Fibroblast of mammary gland (primary cell): ENCODE results near the gene COTL1.

Experiments
- DNase-seq: peaks from one replicate; pipeline ENCODE4 v3.0.0-alpha.2; 2010; ENCODE audit warnings: low read depth
- H3K4me3 ChIP-seq: 2 replicates; pipeline ENCODE4 v1.5.1; 2011; ENCODE audit warnings: low read depth, mild to moderate bottlenecking, low read length, moderate library complexity; ENCODE audit not compliant: control insufficient read depth
- TF ChIP-seq, protein P1 (sequence below): conservative IDR thresholded peaks from 2 replicates; pipeline ENCODE4 v1.5.1; 2011; ENCODE audit warnings: low read depth, low read length, inconsistent platforms; ENCODE audit not compliant: control insufficient read depth, insufficient read depth

Gene COTL1

DNA sequence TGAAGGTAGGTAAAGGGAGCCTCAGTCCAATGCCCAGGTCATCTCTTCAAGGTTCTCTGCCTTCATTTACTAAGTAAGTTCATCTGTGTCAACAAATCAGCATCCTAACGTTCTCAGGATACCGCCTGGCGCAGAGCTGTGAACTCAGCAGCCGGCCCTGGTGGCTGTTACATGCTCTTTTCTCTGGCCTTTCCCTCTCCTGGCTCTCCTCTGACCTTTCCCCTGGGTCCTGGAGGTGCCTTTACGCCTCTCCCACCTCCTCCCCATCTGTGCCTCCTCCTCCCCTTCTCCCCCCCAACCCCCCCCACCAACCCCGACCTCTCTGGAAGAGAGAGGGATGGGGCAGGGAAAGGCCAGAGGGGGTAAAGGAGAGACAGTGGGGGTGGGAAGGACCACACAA is 19.5 kb downstream of the COTL1 start:
- no peak for DNase-seq
- TF ChIP-seq, protein P1, sequence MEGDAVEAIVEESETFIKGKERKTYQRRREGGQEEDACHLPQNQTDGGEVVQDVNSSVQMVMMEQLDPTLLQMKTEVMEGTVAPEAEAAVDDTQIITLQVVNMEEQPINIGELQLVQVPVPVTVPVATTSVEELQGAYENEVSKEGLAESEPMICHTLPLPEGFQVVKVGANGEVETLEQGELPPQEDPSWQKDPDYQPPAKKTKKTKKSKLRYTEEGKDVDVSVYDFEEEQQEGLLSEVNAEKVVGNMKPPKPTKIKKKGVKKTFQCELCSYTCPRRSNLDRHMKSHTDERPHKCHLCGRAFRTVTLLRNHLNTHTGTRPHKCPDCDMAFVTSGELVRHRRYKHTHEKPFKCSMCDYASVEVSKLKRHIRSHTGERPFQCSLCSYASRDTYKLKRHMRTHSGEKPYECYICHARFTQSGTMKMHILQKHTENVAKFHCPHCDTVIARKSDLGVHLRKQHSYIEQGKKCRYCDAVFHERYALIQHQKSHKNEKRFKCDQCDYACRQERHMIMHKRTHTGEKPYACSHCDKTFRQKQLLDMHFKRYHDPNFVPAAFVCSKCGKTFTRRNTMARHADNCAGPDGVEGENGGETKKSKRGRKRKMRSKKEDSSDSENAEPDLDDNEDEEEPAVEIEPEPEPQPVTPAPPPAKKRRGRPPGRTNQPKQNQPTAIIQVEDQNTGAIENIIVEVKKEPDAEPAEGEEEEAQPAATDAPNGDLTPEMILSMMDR = no peak

DNA sequence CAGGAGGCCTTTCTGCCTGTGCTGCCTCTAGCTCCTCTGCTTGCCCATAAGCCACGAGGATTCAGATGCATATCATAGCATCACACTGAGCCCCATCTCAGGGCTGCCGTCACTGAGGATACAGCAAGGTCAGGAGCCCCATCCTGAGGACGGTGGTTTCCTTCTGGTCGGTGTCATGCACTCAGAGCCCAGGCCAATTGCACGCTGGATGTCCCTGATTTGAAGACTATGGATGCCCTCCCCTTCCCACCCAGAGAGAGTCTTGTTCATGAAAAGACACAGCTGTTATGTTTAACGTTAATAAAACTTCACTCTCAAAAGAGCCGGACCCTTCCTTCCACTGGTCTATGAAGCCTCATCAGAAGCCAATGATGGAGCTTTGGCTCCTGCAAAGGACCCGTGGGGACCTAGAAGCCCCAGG is 19.9 kb downstream of the COTL1 start:
- no peak overlapping the region for H3K4me3 ChIP-seq
- DNase-seq = no peak
- TF ChIP-seq, protein P1 = no peak

More for the DNA sequence above, 19.5 kb downstream of the COTL1 start:
- H3K4me3 ChIP-seq = no peak overlapping the region

- H3K4me3 ChIP-seq = no peak overlapping the region
- DNase-seq = no peak
- TF ChIP-seq, protein P1 = no peak
These were observed 20.4 kb downstream of the COTL1 start for GRCh38 chr16:84597528-84597896.

DNA sequence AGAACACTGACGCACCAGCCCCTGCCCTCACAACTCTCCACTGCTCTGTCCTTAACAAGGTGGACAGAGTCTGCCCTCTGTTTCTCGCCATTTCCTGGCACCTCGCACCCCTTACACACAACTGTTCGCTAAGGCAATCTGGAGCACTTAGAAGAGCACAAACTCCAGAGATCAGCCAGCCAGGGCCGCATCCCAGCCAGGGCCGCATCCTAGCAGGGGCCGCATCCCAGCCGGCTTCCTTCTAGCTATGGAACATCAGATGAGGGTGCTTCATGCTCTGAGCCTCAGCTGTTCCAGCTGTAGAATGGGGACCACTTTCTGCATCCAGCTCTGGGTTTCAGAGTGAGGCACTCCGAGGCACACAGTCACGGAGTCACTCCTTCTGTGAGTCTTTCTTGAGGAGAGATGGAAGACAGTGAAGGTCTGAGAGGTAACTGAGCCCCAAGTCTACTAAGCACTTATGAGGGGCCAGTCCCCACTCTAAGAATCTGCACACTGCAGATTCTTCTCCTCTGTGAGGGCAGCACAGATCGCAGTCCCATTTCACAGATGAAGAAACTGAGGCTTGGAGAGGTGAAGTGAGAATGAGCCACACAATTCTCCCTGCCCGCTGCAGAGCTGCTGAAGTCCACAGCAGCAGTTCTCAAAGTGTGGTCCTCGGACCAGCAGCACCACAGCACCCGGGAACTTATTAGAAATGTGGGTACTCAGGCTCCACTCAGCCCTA is 20.9 kb downstream of the COTL1 start:
- DNase-seq = no peak
- TF ChIP-seq, protein P1 = no peak
- H3K4me3 ChIP-seq = no peak overlapping the region

DNA sequence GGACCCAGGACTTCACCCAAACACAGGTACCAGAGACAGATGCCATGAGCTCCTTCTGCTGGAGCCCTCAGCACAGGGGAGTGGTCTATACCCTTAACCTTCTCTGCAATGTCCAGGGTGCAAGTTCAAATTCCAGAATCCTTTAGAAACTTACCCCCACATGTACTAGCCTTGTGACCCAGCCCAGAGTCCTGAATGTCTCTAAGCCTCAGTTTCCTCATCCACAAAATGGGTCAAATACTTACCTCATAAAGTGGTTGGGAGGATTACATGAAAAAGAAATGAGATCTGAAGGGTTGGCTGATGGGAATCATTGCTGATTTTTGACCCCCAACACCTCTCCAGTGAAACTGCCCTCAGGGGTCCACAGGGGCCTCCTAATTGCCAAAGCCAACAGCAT is 21.7 kb downstream of the COTL1 start:
- no peak overlapping the region for H3K4me3 ChIP-seq
- TF ChIP-seq, protein P1 = no peak
- no peak for DNase-seq

DNA sequence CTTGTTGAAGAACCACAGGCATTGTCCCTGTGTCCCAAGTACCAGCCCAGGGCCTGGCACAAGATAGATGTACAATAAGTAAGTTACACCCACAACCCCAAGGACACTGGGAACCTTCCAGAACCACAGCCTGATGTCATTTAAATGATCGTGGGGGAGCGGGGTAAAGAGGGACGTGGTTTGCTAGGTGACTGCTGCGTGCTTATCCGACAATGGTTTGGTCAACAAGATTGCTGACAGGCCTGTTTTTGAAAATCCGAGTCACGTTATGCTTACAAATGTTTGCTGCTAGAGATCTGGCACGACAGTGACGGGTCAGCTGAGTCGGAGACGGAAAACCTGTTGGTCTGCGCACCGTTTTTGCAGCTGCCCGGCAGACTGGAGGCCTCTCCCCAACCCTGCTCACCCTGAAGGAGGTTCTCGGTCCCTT is 22.8 kb downstream of the COTL1 start:
- TF ChIP-seq, protein P1 = no peak
- no peak for DNase-seq
- H3K4me3 ChIP-seq = no peak overlapping the region

GRCh38 chr16:84594725-84595038 is 23.2 kb downstream of the COTL1 start:
- TF ChIP-seq, protein P1 = no peak
- DNase-seq = no peak
- no peak overlapping the region for H3K4me3 ChIP-seq
